GM04503 (cell line): ENCODE data around the gene GADD45A.
"Not testable (repeated sequence)": the region's sequence is repeated elsewhere in the genome, so short reads cannot be mapped to it uniquely, and the experiment has no call there.

Experiments used
- DNase-seq: peaks from one replicate; pipeline ENCODE4 v3.0.0-alpha.2; 2012; ENCODE audit warnings: low read depth

The GADD45A gene

DNA sequence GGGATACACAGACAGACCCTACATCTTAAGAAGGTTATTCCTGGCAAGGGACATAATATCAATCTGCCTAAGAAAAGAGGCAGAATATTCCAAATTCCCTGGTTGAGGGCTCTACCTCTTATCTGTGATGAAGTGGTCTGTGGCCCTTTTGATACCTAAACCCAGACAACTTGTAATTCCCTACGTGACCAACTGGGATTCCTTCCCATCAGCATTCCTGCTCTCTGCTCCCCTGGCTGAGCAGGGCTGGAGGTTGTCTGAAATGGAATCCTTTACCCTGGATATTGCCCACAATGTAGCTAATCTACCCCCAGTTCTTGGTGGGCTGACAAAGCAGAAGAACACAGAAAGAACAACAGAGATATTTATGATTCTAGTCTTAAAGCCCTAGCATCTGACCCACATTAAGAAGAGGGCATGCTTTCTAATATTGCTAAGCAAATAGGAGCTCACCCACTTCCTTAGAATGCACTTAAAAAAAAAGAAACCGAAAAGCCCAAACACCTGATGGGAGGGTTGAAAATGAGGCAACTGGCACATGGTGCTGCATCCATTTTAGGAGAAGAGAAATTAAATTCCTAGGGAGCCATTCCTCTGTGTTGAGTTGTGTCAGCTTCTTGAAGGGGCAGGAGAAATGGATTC is 36.8 kb downstream of the GADD45A start:
- no peak for DNase-seq

DNA sequence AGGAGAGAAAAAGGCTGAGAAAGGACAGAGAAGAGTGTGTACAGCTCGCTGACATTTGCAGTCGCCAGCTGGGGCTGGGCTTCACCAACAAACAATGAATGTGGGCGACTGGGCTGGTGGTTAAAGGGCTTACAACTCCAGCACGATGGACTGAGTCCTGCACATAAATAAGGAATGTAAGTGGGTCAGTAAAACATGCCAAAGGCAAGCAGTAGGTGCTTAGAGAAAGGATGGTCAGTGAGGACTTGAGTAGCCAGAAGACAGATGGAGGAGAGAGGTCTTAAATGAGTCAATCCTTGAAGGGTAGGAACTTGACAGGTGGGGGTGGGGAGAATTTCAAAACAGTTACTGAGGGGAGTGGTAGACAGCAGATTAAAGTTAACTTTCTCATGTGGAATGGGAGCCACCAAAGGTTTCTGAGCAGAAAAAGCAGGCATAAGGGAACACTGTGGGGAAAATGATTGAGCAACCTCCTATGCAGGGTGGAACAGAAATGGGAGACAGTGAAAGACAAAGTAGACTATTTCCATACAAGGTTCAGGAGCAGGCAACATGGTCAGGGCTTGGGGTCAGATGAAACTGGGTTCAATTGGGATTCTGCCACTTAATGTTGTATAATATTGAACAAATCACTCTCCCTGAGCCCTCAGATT is 37.4 kb downstream of the GADD45A start:
- no peak for DNase-seq

DNA sequence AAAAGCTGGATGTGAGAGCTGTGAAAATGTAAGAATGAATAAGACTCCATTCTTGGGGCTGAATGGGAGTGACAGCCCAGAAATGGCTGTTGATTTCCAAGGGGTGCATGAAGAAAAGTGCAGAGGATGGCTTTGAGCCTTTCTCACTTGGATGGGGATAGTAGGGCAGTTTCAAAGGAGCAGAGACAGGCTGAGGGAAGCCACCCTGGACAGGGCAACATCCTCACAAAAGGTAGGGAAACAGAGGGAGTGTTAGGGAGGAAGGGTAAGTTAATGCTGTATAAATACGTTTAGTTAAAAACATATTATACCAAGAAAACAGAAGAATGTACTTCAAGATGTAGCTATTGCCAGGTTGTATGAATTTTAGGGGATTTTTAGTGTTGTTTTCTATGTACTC is 38.1 kb downstream of the GADD45A start:
- DNase-seq = no peak

DNA sequence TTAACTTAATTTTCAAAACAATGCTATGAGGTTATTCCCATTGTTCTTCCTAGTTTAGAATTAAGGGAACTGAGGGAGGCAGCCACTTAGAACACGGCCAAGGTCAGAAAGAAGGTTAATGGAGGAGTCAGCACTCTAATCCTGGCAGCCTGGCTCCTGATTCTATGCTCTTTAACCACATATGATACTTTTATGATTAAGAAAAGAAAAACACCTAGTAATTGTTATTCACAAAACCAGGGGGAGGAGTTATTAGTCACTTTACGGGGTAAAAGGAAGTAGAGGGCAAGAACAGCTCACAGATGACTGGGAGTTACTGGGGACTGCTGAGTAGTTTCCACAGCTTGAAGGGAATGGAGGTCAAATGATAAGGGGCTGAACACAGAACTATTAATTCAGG is 38.6 kb downstream of the GADD45A start:
- no peak for DNase-seq

DNA sequence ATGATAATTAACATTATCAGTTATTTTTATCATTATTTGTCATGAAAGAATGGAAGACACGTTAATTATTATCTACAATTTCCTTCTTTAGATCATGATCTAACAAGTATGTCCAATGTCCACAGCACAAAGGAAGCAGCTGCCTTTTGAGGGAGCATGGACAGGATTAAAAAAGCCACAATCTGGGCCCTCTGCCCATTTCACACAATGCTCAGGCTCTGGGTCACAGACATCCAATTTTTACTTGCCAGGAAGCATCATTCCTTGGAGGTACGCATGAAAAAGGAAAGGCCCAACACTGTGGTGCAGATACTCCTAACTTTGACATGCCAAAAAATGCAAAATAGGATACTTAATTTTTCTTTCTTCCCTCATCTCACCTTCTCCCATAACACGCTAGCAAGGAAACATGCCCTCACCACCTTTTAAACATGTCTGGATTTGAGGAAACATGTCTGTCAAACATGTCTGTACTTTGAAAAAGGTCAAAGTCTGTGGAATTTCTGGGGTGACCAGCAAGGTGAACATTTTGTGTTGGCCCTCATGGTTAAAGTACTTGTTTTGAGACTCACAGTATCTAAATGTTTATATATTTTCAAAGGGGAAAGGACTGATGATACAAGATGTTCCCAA is 40.0 kb downstream of the GADD45A start:
- DNase-seq = peak; percentile 85

DNA sequence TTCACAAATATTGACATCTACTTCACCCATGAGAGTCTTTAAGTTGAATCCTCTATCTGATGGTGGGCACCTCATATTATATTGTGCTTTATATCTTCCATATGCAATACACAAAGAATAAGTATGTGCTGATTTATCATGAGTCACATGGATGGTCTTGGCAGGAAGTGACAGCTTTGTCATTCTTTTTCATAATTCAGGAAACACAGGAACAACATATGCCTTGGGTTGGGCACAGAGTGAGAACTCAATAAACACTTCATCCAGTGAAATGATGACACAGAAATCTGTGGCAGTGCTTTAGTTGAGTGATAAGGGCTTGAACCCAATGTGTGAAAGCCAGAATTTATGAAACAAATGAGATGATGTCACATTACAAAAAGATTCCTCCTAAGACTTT is 41.2 kb downstream of the GADD45A start:
- DNase-seq = no peak

DNA sequence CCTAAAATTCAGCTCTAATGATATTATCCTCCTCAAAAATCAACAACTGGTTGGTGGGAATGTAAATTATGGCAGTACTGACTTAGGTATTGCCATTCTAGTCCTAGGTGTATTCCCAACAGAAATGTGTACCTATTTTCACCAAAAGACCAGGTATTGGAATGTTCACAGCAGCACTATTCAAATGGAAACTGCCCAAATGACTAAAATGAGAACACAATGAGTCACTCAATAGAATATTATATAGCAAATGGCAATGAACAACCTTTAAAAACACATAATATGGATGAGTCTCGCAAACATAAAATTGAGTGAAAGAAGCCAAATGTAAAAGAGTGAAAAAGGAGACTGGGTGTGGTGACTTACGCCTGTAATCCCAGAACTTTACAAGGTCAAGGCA is 44.9 kb downstream of the GADD45A start:
- DNase-seq = no peak

DNA sequence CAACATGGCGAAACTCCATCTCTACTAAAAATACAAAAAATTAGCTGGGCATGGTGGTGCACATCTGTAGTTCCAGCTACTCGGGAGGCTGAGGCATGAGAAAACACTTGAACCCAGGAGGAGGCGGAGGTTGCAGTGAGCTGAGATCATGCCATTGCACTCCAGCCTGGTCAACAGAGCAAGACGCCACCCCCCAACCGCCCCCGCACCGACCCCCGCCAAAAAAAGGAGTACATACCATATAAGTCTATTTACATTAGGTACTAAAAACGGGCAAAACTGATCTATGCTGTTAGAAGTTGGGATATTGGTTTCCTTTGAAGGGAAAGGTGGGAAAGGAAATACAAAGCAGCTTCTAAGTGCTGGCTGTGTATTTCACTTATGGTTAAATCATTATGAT is 45.3 kb downstream of the GADD45A start:
- DNase-seq = not testable (repeated sequence)

DNA sequence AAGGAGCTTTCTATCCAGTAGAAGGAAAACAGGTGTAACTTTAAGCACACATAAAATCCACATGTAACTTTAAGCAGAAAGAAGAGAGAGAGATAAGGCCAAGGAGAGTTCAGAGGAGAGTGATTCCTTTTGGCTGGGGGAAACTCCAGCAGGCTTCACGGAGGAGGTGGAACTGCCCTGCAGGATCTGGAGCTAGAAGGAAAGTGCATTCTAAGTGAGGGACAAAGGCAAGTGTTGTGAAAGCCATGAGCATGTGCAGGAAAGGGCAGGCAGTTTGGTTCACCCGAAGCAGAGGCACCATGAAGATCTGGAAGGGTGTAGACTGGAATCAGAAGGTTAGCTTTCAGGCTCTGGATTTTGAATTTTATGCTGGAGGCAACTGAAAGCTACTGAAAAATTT is 46.3 kb downstream of the GADD45A start:
- DNase-seq = no peak

DNA sequence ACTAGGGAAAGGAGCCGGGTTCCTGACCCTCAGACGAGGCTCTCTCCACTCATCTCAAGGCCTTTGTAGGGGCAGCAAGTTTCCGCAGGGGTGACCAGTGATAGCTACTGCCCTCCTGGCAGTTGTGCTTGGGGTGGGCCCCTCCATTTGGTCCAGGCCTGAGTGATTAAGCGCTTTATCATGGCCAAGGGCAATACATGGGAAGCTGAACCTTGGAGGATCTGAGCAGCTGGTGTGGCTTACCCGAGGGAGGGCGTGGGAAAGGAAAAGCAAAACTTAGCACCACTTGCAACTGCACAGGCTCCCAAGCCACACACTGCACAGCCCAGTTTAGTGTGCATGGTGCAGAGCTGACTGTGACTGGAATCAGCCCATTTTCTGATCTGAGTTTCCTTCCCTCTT is 47.8 kb downstream of the GADD45A start:
- DNase-seq = no peak

DNA sequence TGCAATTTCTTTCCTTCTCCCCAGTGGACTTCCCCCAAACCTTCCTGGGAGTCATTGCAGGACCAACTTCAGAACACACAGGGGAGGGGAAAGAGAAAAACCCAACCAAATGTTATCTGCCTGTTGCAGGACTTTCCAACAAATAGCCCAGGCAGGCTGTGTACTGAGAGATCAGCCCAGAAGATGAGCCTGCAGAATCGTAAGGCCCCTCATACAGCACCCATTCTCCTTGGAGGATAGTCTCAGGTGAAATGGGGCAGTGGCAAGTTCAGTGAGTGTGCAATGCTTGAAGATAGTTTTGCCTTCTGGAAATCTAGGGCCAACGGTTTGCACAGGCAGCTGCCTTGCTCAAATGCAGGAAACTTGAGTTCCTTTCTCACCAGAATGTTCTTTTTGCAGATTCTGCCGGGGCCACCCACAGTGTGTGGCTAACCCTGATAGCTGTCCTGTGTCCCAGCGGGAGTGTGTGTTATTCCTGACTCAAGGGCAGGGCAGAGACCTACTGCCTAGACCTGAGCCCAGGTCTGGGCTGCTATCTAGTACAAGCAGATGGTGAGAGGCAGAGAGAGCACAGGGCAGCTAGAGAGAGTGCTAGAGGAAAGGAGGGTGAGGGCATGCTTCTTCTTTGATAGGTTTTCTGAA is 48.8 kb downstream of the GADD45A start:
- no peak for DNase-seq

DNA sequence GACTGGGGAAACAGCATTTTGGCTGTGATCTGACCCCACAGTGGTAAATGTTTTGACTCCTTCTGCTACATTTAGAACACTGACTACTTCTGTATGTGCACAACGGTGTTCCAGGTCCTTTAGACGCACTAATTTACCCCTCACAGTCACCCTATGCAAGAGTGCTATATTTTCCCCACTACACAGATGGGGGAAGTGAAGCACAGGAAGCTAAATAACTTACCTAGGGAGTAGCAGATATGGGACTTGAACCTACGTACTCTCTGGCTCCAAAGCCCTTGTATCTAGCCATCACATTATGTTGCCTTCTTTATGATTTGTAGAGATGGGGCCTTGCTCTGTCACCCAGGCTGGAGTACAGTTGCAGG is 49.3 kb downstream of the GADD45A start:
- no peak for DNase-seq

DNA sequence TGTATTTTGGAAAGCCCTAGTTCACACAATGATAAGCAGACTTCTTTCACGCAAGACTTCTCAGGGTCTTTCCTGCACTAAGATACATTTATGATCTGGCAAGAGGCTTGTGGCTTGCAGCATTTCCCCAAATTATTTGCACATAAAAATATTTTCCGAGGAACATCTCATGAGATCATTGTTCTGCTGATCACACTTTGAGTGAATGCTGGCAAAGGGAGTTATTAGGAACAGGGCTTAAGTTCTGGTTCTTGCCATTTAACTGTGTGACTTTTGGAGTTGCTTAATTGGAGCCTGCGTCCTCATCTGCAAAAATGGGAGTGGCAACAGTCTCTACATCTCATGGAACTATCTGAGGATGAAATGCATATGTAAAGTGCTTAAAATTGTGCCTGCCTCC is 50.2 kb downstream of the GADD45A start:
- DNase-seq = no peak

DNA sequence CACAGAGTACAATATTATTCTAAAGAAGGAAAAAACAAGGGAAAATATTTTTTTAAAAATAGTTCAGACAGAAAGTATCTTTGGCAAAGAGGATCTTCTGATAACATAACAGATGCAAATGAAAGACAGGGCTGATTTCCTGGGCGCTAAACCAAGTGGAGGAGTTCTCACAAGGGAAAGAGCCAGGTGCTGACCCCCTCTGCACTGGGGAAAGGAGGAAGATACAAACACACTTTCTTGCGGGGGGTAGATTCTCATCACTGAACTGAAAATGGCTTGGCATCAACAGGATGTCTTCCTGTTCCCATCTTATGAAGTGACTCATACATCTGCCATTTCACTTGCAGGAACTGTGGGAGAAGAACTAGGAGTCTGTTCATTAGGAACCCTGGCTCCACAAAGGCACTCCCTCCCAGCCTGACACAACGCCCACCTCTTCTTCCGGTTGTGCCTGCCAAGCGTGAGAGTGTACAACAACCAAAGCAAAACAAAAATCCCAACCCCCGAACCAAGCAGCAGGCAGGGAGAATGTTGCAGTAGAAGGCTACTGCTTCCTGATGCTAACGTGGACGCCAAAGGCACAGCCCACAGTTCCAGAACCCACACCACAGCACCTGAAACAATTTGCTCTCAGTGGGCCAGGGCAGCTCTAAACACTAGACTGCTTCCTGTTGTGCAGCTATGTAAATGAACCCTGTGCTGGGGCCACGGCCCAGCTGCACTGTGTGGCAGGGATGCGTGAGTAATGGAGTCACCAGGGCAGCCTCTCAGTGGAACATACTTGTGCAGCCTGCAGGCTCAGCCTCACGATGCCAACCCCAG is 51.0 kb downstream of the GADD45A start:
- peak; percentile 94 for DNase-seq

DNA sequence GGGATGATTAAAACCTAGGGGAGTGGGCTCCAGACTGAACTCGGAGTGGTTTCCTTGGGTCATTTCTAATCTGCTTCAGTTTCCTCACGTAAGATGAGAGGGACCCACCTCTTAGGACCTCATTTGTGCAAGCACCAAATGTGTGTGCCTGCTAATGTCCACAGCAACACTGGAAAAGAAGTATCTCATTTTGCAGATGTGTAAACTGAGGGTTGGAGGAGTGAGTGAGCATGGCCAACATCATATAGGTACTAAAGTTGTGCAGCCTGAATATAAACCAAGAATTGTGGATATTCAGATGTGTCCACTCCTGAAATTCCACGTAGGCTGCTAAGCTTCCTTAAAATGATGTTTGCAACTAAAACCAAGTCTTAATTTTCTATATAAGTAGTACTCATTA is 51.7 kb downstream of the GADD45A start:
- DNase-seq = no peak

DNA sequence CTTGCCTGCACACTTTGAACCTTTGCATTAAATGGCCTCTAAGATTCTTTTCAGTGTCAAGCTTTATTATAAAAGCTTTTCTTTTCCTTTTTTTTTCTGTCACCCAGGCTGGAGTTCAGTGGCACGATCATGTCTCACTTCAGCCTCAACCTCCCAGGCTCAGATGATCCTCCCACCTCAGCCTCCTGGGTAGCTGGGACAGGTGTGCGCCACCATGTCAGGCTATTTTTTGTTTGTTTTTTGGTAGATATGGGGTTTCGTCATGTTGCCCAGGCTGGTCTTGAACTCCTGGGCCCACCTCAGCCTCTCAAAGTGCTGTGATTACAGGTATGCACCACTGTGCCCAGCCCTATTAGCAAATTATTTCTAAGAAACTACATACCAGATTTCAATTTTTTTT is 52.9 kb downstream of the GADD45A start:
- no peak for DNase-seq
